HuH-7 (cell line): Measurements from ENCODE around the gene CWH43.
"Not testable (repeated sequence)": the region's sequence is repeated elsewhere in the genome, so short reads cannot be mapped to it uniquely, and the experiment has no call there.

Experiments
- DNase-seq: peaks from one replicate; pipeline ENCODE4 v3.0.0; 2011; ENCODE audit warnings: low spot score

The CWH43 gene

DNA sequence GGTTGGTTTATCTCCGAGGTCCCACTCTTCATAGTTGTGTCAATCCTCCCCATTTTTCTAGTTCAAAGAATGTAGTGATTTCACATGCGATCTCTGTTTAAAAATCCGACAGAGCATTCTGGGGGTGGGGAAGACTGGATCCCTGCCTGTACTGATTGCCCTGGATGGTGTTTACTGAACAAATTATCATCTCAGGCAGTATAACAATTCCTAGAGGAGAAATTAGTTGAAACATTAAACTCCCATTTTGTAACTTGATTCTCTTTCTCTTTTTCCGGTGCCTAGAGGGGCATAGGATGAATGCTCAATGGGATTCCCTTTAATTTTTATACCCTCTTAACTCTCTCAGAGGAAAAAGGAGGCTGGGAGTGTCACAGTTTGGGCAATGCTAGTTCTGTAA lies 10.0 kb upstream of the CWH43 start:
- no peak for DNase-seq

DNA sequence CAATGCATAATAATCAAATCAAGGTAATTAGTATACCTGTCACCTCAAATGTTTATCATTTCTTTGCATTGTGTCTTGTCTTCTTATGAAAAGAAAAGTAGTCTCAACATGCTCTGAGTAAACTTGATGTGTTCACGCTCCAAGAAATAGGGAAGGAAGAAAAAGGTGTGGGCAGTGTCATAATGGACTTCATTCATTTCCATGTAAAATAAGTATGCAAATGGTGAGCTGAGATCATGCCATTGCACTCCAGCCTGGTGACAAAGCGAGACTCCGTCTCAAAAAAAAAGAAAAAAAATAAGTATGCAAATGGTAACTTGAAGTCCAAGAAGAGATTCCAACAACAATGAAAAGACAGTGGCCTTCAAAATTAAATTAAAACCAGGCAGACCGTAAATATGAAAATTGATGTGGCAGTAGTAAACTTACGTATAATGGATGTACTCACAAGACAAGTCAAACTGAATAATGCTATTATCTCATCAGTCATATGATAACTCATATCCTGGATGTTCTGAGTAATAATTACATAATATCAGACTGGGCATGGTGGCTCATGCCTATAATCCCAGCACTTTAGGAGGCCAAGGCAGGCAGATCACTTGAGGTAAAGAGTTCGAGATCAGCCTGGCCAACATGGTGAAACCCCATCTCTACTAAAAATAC lies 6.0 kb upstream of the CWH43 start:
- DNase-seq = no peak

DNA sequence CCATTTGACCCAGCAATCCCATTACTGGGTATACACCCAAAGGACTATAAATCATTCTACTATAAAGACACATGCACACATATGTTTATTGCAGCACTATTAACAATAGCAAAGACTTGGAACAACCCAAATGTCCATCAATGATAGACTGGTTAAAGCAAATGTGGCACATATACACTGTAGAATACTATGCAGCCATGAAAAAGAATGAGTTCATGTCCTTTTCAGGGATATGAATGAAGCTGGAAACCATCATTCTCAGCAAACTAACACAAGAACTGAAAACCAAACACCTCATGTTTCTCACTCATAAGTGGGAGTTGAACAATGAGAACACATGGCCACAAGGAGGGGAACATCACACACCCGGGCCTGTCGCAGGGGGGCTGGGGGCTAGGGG lies 2.1 kb upstream of the CWH43 start:
- DNase-seq = not testable (repeated sequence)

DNA sequence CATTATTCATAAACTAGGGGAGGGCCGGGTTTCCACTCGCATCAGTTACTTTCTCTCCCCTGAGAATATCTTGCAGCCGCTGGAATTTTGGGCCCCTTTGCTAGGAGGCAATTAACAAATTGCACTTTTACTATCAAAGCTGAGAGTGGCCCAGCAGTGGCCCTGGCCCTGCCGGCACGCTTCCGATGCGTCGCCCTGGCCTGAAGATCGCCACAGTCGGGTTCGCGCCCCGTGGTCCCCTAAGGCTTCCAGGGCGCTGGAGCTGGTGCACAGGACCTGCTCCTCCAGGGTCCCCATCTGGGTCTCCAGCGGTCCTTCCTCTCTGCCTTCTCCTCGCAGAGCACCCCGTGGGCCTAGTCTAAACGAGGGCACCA lies 486 bp upstream of the CWH43 start:
- DNase-seq = no peak

DNA sequence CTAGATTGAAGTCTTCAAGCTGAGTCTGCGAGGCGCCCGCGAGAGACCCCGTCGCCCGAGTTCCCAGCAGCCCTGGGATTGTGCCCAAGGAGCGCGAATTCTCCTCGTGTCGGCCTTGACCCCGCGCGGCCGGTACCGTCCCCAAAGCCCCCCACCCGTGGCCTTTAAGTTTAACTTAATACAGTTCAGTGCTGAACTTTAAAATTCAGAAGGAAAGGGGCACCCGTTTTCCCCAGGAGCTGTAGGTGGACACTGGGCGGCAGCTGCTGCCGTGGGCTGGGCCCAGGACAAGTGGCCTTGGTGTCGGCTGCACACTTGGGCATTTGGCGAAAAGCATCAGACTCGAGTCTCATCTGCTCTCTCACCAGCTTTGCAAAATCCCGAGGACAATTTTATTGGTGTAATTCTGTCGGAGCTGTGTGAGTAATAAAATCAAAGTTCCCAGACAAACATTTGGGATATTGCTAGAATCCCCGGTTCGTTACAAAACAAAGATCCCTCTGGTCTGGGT lies 634 bp downstream of the CWH43 start:
- DNase-seq = no peak

DNA sequence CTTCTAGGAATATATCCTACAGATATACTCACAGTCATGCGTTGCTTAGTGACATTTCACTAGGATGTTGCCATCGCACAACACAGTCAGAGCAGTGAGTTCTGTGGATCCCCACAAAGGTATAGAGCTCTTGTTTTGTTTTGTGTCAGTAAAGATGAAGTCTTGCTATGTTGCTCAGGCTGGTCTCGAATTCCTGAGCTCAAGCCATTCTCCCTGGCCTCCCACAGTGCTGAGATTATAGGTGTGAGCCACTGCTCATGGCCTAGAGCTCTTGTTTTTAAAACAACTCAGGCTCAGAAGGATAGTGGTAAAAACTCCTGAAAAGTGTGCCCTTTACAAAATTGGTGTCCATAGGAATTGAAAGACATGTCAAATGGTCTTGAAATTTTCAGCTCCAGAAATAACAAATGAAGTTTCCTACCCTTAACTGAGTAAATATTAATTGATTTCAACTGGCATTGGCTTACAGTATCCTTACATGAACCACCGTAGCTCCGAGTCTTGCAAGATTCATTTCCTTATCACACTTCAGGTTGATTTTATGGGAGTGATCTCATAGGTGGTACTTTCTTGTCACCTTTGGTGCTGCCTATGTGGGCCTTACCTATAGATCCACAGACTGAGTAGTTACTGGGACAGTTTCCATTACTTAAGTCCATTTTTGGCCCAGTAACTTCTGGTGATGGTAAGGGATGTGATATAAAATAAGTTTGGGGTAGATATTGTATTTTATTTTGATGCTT lies 3.6 kb downstream of the CWH43 start:
- DNase-seq = no peak

DNA sequence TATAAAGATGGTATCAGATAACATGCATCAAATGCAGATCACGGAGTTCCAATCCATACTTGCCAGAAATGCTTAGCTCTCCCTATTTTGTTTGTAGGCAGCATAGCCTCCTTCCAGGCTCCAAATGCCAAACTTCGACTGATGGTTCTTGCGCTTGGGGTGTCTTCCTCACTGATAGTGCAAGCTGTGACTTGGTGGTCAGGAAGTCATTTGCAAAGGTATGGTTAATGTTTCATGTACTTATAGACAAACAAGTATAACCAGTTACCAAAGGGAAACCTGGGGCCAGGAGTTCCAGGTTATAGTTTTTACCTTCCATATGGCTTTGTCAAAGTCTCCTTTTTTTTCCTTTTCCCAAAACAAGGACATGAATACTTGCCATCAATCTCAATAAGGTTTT lies 5.3 kb downstream of the CWH43 start:
- no peak for DNase-seq

DNA sequence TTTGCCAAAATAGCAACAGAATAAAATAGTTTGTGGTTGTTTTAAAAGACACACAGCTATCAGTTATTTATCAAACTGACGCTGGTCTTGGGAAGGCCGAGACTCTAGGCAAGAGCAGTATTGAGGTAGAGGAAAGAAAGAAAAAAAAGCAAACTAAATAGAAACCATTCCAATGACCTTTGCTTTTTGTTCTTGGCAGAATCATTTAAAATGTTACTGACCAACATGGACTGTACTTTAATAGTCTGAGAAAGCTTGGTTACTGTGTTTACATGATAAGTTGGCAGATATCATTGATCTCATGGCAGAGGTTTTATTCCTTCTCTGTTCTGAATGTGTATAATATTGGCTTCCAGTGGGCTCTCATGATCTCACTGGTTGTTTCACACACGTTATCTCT lies 11.9 kb downstream of the CWH43 start:
- no peak for DNase-seq

DNA sequence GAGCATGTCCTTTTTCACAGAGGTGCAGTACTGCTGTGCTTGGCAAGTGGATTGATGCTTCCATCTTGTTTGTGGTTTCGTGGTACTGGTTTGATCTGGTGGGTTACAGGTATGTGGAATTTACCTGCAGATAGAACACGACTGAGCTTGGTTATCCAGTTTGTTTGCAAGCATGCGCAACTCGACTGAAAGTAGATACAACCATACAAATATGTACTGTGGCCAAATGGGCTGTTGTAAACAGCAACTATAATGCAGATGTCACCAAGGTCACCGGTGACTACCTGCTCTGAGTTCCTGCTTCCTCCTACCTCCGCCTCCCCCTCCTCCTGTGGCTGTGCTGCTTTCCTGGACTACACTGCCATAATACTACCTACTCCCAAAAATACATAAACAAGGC lies 12.4 kb downstream of the CWH43 start:
- no peak for DNase-seq

DNA sequence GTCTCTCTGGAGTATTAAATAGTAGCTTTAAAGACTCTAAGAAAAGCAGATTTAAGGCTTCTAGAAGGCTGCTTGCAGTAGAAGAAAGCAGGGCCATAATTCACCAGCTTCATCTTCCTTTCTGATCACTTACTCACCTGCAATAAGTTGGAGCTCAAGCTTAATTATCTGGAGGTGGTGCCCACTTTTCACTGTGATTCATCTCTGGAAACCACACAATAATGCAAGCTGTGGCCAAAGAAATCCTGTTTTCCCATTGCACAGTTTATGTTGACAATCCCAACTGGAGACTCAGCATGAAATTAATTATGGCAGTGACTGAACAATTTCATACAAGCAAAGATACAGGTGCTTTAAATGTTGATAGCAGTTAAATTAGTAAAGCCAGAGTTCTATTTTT lies 14.7 kb downstream of the CWH43 start:
- DNase-seq = no peak

DNA sequence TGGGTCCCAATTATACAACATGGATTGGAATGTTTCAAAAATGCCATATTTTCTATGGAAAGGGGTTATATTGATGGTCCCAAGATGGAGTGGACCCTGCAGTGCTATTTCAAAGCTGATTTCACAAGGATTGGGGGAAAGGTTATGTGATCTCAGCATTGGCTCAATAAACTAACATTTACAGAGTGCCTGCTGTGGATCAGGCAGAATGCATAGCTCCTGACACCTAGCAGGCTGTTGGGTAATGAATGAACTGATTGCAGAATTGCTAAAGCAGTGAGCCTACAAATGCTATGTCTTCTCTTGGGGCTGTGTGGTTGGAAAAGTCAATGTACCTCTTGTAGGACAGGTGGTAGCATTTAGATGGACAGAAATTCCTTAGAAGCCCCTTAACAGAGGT lies 16.9 kb downstream of the CWH43 start:
- DNase-seq = no peak

DNA sequence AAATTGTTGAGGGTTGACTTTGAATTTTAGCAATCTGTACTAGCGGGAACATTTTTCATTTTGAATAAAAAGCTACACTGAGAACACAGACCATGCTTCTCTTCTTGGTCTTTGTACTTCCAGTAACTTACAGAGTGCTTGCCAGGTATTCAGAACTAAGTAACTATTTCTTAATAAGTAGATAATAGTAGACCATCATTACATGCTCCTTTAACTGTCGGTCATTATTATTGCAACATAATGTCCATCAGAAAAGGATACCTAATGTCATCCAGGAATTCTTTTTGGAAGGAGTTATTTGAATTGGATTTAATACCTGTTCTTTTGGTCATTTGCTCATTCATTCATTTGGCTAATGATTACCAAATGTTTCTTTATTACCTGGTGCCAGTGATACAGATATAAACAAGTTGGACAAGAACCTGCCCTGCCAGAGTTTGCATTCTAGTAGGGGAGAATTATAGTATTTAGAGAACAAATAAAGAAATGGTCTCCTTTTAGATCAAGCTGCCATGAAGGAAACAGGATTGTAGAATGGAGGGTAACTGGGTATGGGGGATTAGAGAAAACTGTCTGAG lies 32.7 kb downstream of the CWH43 start:
- DNase-seq = no peak

DNA sequence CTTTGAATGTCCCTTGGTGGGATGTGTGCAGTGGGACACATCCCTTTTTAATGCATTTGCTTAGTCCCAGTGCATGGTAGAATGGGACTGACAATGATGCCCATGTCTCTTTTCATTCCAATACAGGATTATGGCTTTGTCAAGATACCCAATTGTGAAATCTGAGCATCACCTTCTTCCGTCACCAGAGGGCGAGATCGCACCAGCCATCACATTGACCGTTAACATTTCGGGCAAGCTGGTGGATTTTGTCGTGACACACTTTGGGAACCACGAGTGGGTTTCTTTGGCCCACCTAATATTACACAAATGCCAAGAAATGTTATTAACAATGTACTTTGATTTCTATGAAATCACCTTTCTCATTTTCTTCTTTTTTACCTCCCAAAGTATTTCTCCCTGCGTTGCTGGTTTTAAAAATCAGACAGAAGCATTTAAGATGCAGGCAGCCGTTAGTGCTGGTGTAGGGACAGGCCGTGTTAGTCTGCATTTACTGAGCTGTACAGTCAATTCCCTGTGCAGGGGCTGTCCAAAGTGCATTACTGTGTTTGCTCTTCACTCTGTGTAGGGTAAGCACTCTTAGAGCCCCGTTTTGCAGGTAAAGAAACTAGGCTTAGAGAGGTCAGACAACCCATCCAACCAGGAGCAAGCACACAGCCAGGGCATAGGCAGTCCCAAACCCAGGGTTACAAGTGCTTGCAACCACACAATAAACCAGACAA lies 46.5 kb downstream of the CWH43 start:
- DNase-seq = peak; percentile 26

DNA sequence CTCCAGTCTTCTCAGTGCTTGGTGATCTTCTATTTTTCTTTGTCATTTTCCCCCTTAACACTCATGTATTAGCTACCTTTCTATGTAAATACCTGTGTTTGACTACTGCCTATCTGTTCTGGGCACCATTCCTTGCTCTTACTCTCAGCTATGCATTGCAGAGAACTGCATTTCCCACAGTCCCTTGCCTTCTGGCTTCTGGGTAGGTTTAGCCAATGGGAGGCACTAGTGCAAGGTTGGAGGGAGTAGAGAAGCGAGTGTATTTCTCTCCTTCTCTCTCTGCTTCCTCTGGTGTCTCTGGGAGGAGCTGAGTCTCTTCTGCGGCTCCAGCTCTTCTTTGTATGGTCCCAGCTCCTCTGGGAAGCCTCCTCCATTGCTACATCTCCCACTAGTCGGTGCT lies 50.5 kb downstream of the CWH43 start:
- DNase-seq = no peak

DNA sequence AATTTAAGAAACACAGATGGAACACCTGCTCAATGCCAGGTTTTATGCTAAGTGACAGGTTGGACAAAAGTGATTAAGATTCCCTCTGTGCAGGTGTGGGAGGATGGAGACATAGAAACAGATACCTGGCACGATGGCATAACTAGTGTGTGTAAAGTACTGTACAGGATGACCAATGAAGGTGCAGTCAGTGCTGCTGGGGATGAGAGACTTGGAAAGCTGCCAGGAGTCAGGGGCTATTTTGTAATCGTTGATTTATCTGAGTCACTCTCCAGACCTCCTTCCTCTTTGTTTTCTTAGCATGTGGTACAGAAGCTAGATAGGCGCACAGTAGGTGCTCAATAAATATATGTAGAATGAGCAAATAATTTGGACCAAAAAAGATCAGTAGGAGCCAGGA lies 58.2 kb downstream of the CWH43 start:
- DNase-seq = no peak

DNA sequence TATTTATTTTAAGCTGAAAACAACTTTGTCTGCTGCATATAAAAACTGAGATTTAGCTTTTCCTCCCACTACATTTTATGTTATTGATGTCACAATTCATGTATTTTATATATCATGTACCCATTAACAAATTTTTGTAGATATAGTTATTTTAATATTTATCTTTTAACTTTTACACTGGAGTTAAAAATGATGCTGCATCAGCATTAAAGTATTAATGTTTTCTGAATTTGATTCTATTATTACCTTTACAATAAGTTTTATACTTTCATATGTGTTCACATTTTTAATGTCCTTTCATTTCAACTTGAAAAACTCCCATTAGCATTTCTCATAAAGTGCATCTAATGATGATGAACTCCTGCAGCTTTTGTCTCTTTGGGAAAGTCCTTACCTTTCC lies 72.2 kb downstream of the CWH43 start:
- DNase-seq = no peak

DNA sequence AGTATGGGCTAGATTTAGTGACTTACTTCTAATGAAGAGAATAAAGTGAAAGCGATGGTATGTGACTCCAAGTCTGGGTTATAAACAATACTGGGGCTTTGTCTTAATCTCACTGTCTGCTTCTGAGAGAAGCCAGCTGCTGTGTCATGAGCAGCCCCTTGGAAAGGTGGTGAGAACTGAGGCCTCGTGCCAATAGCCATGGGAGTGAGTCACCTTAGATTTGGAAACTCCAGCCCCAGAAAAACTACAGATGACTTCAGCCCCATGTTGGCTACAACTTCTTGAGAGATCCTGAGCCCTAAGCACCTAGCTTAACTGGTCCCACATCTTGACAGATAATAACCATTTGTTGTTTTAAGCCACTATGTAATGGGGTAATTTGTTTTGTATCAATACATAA lies 77.6 kb downstream of the CWH43 start:
- no peak for DNase-seq

DNA sequence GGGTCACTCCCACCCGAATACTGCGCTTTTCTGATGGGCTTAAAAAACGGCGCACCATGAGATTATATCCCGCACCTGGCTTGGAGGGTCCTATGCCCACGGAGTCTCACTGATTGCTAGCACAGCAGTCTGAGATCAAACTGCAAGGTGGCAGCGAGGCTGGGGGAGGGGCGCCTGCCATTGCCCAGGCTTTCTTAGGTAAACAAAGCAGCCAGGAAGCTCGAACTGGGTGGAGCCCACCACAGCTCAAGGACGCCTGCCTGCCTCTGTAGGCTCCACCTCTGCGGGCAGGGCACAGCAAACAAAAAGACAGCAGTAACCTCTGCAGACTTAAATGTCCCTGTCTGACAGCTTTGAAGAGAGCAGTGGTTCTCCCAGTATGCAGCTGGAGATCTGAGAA lies 86.1 kb downstream of the CWH43 start:
- DNase-seq = not testable (repeated sequence)

DNA sequence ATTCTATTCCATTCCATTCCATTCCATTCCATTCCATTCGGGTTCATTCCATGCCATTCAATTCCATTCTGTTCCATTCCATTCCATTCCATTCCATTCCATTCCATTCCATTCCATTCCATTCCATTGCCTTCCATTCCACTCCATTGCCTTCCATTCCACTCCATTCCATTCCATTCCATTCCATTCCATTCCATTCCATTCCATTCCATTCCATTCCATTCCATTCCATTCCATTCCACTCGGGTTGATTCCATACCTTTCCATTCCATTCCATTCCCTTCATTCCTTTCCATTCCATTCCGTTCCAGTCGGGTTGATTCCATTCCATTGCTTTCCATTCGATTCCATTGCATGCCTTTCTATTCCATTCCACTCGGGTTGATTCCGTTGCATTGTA lies 105.8 kb downstream of the CWH43 start:
- not testable (repeated sequence) for DNase-seq

DNA sequence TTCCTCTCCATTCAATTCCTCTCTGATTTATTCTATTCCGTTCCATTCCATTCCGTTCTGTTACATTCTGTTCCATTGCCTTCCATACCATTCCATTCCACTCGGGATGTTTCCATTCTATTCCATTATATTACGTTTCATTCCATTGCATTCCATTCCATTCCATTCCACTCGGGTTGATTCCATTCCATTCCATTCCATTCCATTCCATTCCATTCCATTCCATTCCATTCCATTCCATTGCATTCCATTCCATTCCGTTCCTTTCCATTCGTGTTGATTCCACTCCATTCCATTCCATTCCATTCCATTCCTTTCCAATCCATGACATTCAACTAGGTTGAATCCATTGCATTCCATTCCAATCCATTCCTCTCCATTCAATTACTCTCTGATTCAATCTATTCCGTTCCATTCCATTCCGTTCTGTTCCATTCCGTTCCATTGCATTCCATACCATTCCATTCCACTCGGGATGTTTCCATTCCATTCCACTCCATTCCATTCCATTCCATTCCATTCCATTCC lies 106.6 kb downstream of the CWH43 start:
- not testable (repeated sequence) for DNase-seq

DNA sequence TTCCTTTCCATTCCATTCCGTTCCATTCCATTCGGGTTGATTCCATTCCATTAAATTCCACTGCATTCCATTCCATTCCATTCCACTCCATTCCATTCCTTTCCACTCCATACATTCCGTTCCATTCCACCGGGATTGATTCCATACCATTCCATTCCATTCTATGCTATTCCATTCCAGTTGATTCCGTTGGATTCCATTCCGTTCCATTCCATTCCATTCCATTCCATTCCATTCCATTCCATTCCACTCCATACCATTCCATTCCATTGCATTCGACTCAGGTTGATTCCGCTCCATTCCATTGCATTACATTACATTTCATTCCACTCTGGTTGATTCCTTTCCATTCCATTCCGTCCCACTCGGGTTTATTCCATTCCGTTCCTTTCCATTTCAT lies 110.1 kb downstream of the CWH43 start:
- not testable (repeated sequence) for DNase-seq

DNA sequence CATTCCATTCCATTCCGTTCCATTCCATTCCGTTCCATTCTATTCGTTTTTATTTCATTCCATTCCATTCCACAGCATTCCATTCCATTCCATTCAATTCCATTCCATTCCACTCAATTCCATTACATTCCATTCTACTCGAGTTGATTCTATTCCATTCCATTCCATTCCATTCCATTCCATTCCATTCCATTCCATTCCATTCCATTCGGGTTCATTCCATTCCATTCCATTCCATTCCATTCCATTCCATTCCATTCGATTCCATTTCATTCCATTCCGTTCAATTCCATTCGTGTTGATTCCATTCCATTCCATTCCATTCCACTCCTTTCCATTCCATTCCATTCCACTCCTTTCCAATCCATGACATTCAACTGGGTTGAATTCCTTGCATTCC lies 110.6 kb downstream of the CWH43 start:
- not testable (repeated sequence) for DNase-seq

DNA sequence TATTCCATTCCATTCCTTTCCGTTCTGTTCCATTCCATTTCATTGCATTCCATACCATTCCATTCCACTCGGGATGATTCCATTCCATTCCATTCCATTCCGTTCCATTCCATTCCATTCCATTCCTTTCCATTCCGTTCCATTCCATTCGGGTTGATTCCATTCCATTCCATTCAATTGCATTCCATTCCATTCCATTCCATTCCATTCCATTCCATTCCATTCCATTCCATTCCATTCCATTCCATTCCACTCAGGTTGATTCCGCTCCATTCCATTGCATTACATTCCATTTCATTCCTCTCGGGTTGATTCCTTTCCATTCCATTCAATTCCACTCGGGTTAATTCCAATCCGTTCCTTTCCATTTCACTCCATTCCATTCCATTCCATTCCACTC lies 111.0 kb downstream of the CWH43 start:
- not testable (repeated sequence) for DNase-seq
